ENCODE measurements around the gene SARS2. TPM values are rescaled to one million over a fixed set of nuclear protein-coding genes. Genes with fewer than 3 reads are reported as not detected.
A peak's percentile ranks its signal among the peaks of the same experiment; 100 is the strongest.

Gene SARS2
- total and polyA plus RNA-seq, 2 donors: 7.1 to 19.3 TPM

- Histone ChIP-seq H3K4me1 (ENCODE audit: insufficient read depth) (no peaks in the 10 kb centered on the region), H3K36me3 (ENCODE audit: insufficient read depth) (no peaks in the 10 kb centered on the region), H3K27ac (ENCODE audit: low read depth) (no peak overlapping the region), H3K4me3 (ENCODE audit: low read depth, low read length) (no peak overlapping the region)
- no peak for DNase-seq (ENCODE audit: extremely low spot score)
- 44% methylated on average over 5 of the region's 5 CpGs for WGBS
These were observed 9.4 kb upstream of the SARS2 start for GRCh38 chr19:38939957-38940356.

DNA sequence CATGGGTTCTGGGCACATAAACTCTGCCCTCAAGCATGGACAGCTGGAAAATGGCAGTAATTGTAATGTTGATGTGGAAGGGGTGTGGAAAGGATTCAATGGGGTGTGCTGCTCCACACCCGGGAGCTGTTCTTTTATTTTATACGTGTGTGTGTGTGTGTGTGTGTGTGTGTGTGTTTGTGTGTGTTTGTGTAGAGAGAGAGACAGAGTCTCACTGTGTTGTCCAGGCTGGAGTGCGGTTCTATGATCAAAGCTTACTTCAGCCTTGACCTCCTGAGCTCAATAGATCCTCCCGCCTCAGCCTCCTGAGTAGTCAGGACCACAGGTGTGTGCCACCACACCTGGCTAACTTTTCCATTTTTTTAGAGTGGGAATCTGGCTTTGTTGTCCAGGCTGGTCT lies 3.0 kb upstream of the SARS2 start:
- DNase-seq (ENCODE audit: extremely low spot score): no peak
- H3K36me3 ChIP-seq (ENCODE audit: insufficient read depth): peaks cover 4% of the 10 kb centered on the region
- H3K4me1 ChIP-seq (ENCODE audit: insufficient read depth): no peaks in the 10 kb centered on the region
- H3K4me3 ChIP-seq (ENCODE audit: low read depth, low read length): no peak overlapping the region
- no peak overlapping the region for H3K27ac ChIP-seq (ENCODE audit: low read depth)
- 85% methylated on average over 4 of the region's 4 CpGs for WGBS

- no peak for DNase-seq (ENCODE audit: extremely low spot score)
- WGBS: 90% methylated on average over 29 of the region's 29 CpGs
- Histone ChIP-seq H3K36me3 (ENCODE audit: insufficient read depth) (peaks cover 4% of the 10 kb centered on the region), H3K4me3 (ENCODE audit: low read depth, low read length) (no peak overlapping the region), H3K4me1 (ENCODE audit: insufficient read depth) (no peaks in the 10 kb centered on the region), H3K27ac (ENCODE audit: low read depth) (no peak overlapping the region)
These were observed 2.0 kb upstream of the SARS2 start for GRCh38 chr19:38932425-38933179.

- H3K27ac ChIP-seq (ENCODE audit: low read depth): no peak overlapping the region
- H3K4me3 ChIP-seq (ENCODE audit: low read depth, low read length): peak overlapping the region; percentile 78
- no peak for DNase-seq (ENCODE audit: extremely low spot score)
- H3K4me1 ChIP-seq (ENCODE audit: insufficient read depth): no peaks in the 10 kb centered on the region
- 25% methylated on average over 8 of the region's 8 CpGs for WGBS
- H3K36me3 ChIP-seq (ENCODE audit: insufficient read depth): peaks cover 4% of the 10 kb centered on the region
These were observed 894 bp upstream of the SARS2 start for GRCh38 chr19:38931521-38931793.

- no peaks in the 10 kb centered on the region for H3K4me1 ChIP-seq (ENCODE audit: insufficient read depth)
- under 1% methylated on average over 40 of the region's 40 CpGs for WGBS
- peak; percentile 99 for DNase-seq (ENCODE audit: extremely low spot score)
- H3K36me3 ChIP-seq (ENCODE audit: insufficient read depth): peaks cover 4% of the 10 kb centered on the region
- peak within 1 kb of the TSS; percentile 78 for H3K4me3 ChIP-seq (ENCODE audit: low read depth, low read length)
- H3K27ac ChIP-seq (ENCODE audit: low read depth): peak within 1 kb of the TSS; percentile 77
These were observed 385 bp upstream of the SARS2 start, which contains the start of gene MRPS12 for GRCh38 chr19:38930776-38931520. TSS of gene MRPS12 (plus strand) at chr19:38930944. CDS start at chr19:38931295, 351 bp downstream.

GRCh38 chr19:38928391-38929001 lies 2.1 kb downstream of the SARS2 start:
- H3K4me1 ChIP-seq (ENCODE audit: insufficient read depth): no peaks in the 10 kb centered on the region
- no peak overlapping the region for H3K27ac ChIP-seq (ENCODE audit: low read depth)
- peaks cover 4% of the 10 kb centered on the region for H3K36me3 ChIP-seq (ENCODE audit: insufficient read depth)
- WGBS: 86% methylated on average over 4 of the region's 4 CpGs
- DNase-seq (ENCODE audit: extremely low spot score): no peak
- H3K4me3 ChIP-seq (ENCODE audit: low read depth, low read length): no peak overlapping the region

DNA sequence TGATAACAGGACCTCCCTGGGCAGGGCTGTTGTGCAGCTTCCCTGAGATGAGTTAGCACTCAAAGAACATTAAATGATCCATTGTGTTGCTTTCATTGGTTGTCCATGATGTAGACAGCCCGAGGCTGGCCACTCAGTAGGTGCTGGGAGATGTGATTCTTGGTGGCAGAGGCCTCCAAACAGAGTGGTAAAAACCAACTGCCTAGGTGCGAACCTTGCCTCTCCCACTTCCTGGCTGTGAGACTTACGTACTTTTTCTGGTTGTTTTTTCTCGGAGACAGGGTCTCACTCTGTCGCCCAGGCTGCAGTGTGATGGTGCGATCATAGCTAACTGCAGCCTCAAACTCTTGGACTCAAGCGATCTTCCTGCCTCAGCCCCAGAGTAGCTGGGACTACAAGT lies 6.2 kb downstream of the SARS2 start:
- no peak for DNase-seq (ENCODE audit: extremely low spot score)
- H3K4me3 ChIP-seq (ENCODE audit: low read depth, low read length): no peak overlapping the region
- H3K4me1 ChIP-seq (ENCODE audit: insufficient read depth): no peaks in the 10 kb centered on the region
- H3K27ac ChIP-seq (ENCODE audit: low read depth): no peak overlapping the region
- H3K36me3 ChIP-seq (ENCODE audit: insufficient read depth): no peaks in the 10 kb centered on the region
- 96% methylated on average over 7 of the region's 7 CpGs for WGBS

DNA sequence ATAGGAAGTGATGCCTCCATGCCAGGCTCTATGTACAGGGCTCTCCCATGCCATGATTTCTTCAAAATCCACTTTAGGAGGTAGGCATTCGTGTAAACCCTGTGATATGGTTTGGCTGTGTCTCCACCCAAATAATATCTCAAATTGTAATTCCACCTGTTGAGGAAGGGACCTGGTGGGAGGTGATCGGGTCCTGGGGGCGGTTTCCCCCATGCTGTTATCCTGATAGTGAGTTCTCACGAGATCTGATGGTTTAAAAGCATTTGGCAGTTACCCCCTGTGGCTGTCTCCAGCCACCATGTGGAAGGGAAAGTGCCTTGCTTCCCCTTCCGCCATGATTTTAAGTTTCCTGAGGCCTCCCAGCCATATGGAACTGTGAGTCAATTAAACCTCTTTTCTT lies 8.1 kb downstream of the SARS2 start:
- WGBS: 96% methylated on average over 5 of the region's 5 CpGs
- no peaks in the 10 kb centered on the region for H3K4me1 ChIP-seq (ENCODE audit: insufficient read depth)

DNA sequence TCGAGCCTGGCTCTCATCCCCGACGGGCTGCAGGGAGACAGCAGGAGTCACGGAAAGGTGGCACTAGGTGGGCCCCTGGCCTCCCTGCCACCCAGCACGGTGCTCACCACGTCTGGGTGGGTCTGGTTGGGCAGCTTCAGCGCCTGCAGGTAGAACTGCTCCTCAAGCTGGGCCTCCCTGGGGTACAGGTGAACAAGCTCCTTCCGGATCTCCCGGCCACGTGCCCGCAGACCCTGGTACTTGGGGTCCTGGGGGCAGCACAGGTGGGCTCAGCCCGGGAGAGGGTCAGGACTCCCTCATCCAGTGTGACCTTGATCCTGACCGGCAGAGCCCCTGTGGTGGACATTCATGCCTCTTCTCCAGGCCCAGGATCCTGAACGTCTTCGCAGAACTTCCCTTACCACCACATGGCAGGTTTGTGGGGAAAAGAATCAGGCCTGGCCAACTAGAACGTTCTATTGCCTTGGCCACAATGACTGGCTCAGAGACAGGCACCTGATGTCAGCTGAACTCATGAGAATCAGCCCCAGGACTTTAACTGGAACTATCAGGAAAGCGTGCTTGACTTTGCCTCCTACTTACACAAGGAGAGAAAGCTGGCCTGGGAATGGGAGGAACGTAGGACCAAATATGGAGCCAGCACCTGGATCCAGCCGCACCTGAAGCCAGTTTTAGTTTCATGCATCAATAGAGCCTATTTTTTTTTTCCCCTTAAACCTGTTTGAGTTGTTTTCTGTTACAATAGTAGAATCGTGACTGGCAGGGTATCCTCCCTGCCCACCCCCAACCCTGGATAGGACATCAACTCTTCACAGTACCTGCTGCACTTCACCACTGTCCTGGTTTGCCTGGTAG lies 8.9 kb downstream of the SARS2 start:
- Histone ChIP-seq H3K36me3 (ENCODE audit: insufficient read depth) (no peaks in the 10 kb centered on the region), H3K4me1 (ENCODE audit: insufficient read depth) (no peaks in the 10 kb centered on the region), H3K27ac (ENCODE audit: low read depth) (no peak overlapping the region), H3K4me3 (ENCODE audit: low read depth, low read length) (no peak overlapping the region)
- no peak for DNase-seq (ENCODE audit: extremely low spot score)
- WGBS: 93% methylated on average over 20 of the region's 20 CpGs

More for the DNA sequence above, 8.1 kb downstream of the SARS2 start:
- no peak overlapping the region for H3K4me3 ChIP-seq (ENCODE audit: low read depth, low read length)
- no peak overlapping the region for H3K27ac ChIP-seq (ENCODE audit: low read depth)
- no peaks in the 10 kb centered on the region for H3K36me3 ChIP-seq (ENCODE audit: insufficient read depth)
- DNase-seq (ENCODE audit: extremely low spot score): no peak

DNA sequence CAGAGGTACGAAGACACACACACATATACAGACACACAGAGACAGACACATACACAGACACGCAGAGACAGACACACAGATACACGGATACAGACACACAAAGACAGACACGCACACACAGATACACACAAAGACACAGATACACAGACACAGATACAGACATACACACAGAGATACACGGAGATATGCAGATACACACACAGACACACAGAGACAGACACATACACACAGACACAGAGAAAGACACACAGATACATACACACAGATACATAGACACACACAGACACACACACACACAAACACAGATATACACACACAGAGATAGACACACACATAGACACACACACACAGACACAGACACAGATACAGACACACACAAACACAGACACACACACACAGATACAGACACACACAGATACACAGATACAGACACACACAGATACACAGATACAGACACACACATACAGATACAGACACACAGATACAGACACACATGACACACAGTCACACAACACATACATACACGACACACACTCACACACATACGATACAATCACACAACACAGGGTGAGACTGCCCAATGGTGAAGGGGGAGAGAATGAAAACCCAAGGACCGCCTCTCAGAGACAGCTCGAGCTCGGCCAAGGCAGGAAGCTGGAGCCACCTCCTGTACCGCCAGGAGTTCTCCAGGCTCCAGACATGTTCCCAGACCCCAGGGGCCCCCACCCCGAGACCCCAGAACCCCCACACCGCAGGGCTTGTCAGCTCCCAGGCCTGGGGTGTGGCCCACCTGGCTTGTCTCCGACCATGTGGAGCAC lies 9.8 kb downstream of the SARS2 start:
- no peak overlapping the region for H3K4me3 ChIP-seq (ENCODE audit: low read depth, low read length)
- no peaks in the 10 kb centered on the region for H3K36me3 ChIP-seq (ENCODE audit: insufficient read depth)
- WGBS: 72% methylated on average over 14 of the region's 14 CpGs

GRCh38 chr19:38919837-38920601 lies 10.5 kb downstream of the SARS2 start:
- no peaks in the 10 kb centered on the region for H3K4me1 ChIP-seq (ENCODE audit: insufficient read depth)
- no peak for DNase-seq (ENCODE audit: extremely low spot score)
- H3K4me3 ChIP-seq (ENCODE audit: low read depth, low read length): no peak overlapping the region
- 57% methylated on average over 21 of the region's 21 CpGs for WGBS
- no peak overlapping the region for H3K27ac ChIP-seq (ENCODE audit: low read depth)
- H3K36me3 ChIP-seq (ENCODE audit: insufficient read depth): no peaks in the 10 kb centered on the region

More for the DNA sequence above, 9.8 kb downstream of the SARS2 start:
- H3K27ac ChIP-seq (ENCODE audit: low read depth): no peak overlapping the region
- H3K4me1 ChIP-seq (ENCODE audit: insufficient read depth): no peaks in the 10 kb centered on the region
- no peak for DNase-seq (ENCODE audit: extremely low spot score)

GRCh38 chr19:38918526-38918925 lies 12.0 kb downstream of the SARS2 start:
- H3K4me1 ChIP-seq (ENCODE audit: insufficient read depth): no peaks in the 10 kb centered on the region
- no peaks in the 10 kb centered on the region for H3K36me3 ChIP-seq (ENCODE audit: insufficient read depth)
- no peak overlapping the region for H3K4me3 ChIP-seq (ENCODE audit: low read depth, low read length)
- 87% methylated on average over 10 of the region's 10 CpGs for WGBS
- H3K27ac ChIP-seq (ENCODE audit: low read depth): no peak overlapping the region
- no peak for DNase-seq (ENCODE audit: extremely low spot score)
